Measurements from ENCODE around the gene SMCO2.
A peak's percentile ranks its signal among the peaks of the same experiment; 100 is the strongest.

DNA sequence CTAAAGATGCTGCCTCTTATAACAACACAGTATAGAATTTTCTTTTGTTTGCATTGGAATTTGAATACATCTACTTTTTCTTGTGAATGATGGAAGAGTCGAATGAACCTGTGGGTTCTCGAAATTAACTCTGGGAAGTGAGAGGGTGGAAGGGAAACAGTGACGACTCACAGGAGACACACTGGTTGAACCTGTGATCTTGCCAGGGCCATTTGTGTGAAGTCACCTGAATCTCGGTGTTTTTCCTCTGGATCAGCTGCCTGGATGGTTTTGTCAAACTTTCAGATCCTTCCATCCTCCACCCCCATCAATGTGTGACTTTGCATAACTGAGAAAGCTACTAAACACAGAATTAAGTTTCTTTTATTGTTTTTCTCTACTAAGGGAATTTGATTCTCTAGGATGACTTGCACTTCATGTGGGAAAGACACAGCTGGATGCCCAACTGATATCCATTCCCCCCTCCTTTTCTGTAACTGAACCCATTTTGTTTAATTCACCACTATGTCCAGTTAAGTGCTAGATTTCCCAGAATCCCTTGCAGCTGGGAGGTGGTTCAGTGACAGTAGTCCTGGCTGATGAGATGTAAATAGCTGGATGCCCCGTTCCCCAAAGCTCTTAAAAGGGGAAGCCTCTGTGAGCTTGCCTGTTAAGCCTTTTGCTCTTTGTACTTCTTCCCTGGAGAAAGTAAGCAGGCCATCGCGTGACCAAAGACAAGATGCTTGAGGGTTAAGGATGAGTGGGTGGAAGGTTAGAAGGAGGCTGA, 83.8 kb downstream of the SMCO2 start:
- TF ChIP-seq POLR2A (IDR thresholded peaks at IDR 0.05; ENCODE audit: low read depth, low read length): no peak
- no peak for TF ChIP-seq POLR2AphosphoS5 (IDR thresholded peaks at IDR 0.05; ENCODE audit: low read depth, low read length)
- TF ChIP-seq TAF1 (IDR thresholded peaks at IDR 0.05; ENCODE audit: low read depth, low read length): no peak
- peak; percentile 26; the same call in 1 of the 2 replicates for TF ChIP-seq SPI1 (IDR thresholded peaks at IDR 0.05; ENCODE audit: low read depth, low read length)
- no peak for TF ChIP-seq PAX5 (IDR thresholded peaks at IDR 0.05; ENCODE audit: insufficient read depth, low read length, severe bottlenecking)
- TF ChIP-seq POU2F2 (IDR thresholded peaks at IDR 0.05; ENCODE audit: low read depth, low read length): no peak

All from GM12891 (cell line).